CD4-positive, alpha-beta T cell treated with Interleukin-15 for 4 hours (primary cell): ENCODE results near the gene EEF1AKMT4.

Experiments used
- DNase-seq: peaks from one replicate; pipeline ENCODE4 v3.0.0-alpha.2; 2020; ENCODE audit warnings: low spot score

Gene EEF1AKMT4

DNA sequence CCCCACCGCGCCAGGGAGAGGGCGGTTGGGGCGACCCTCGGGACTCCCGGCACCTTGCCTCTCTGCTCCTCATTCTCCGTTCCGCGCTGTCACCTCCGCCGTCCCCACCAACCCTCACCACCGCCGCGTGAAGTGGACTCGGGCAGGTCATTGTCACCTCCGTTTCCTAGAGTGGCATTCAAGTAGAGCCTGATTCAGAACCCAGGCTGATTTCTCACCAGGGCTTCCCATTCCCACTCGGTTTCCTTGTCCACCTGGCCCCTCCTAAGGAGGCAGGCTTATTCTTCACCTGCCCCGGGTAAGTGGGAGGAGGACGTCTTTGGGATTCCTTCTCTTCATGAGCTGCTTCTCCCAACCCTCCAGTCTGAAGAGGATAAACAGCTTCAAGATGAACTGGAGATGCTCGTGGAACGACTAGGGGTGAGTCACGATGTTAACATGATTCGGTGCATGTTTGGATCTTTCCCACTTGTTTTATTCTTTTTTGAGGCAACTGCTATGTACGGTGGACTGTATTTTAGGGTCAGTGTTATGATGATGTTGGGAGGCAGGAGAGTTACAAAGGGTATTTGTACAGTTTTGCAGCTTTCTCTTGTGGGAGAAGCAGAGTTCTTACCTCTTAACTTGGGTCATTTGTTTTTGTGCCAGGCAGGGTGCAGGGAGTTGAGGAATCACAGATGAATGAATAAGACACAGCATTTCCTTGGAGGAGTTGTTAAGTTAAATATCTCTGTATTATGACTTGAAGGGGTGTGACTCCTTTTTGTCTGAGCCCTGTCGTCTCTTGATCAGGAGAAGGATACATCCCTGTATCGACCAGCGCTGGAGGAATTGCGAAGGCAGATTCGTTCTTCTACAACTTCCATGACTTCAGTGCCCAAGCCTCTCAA lies 50.3 kb downstream of the EEF1AKMT4 start:
- DNase-seq: no peak

DNA sequence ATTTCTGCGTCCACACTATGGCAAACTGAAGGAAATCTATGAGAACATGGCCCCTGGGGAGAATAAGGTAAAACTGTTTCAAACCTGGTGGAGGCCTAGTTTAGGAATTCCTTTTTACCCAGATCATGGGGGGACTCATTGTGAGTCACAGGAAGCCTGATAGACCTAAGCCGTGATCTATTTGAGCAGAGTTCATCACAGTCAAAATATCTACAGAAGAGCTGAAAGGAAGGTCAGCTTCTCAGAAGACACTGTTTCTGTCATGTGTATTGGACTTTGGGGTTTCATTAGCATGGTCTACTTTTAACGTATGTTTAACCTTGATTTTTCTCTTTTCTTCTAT lies 50.9 kb downstream of the EEF1AKMT4 start:
- no peak for DNase-seq

DNA sequence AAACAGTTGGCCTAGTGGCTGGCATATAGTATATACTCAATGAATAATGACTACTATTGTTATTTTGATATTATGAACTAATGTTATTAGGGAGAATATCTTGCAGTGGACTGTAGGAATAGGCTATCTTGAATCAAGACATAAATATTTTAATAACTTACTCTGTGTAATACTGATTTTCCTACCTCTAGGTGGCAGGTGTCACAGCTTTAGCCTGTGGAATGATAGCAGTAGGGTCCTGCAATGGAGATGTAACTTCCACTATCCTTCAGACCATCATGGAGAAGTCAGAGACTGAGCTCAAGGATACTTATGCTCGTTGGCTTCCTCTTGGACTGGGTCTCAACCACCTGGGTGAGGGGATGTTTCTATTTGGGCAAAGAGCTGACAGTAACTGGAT lies 56.1 kb downstream of the EEF1AKMT4 start:
- no peak for DNase-seq

DNA sequence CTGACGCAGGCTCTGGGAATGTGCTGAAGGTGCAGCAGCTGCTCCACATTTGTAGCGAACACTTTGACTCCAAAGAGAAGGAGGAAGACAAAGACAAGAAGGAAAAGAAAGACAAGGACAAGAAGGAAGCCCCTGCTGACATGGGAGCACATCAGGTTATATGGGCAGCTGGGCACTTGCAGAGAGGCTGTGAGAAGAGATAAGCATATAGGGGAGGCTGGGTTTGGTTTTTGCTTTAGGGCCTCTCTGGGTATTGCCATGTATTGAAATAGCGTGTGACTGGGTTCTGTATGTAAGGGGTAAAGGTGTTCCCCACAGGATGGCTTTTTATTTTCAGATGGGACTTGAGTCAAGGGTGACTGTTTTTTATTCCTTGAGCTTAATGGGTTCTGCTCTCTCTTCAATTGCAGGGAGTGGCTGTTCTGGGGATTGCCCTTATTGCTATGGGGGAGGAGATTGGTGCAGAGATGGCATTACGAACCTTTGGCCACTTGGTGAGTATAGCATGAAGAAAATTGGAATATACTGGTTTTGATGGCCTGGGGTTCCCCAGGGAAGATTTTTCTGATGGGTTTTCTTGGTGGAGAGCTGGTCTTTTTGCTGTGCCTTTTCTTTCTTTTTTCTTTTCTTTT lies 57.0 kb downstream of the EEF1AKMT4 start:
- no peak for DNase-seq

DNA sequence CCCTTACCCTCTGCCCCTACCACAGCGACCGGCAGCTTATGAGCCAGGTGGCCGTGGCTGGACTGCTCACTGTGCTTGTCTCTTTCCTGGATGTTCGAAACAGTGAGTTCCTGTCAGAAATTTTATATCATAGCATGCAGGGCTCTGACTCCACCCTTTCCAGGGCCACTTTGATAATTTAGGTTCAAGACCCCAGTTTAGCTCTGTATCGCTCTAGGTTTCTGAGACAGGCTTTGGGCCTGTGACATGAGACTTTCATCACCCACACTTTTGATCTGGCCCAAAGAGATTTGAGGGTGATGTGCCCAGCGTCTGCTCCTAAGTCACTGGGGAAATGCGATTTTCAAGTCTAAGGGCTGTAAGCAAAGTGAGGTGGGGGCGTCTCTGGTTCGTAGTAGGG lies 58.4 kb downstream of the EEF1AKMT4 start:
- no peak for DNase-seq
